ENCODE measurements around the gene ARHGEF16. TPM values are rescaled to one million over a fixed set of nuclear protein-coding genes. Genes with fewer than 3 reads are reported as not detected.

Gene ARHGEF16
- total RNA-seq, 1 donor from 2014 or later, result not detected

GRCh38 chr1:3516911-3517675 is 62.6 kb downstream of the ARHGEF16 start:
- H3K4me1 Mint-ChIP-seq (ENCODE audit: low read depth), result no peaks in the 10 kb centered on the region
- intact Hi-C loops (cut with micrococcal nuclease), result no loop called here

DNA sequence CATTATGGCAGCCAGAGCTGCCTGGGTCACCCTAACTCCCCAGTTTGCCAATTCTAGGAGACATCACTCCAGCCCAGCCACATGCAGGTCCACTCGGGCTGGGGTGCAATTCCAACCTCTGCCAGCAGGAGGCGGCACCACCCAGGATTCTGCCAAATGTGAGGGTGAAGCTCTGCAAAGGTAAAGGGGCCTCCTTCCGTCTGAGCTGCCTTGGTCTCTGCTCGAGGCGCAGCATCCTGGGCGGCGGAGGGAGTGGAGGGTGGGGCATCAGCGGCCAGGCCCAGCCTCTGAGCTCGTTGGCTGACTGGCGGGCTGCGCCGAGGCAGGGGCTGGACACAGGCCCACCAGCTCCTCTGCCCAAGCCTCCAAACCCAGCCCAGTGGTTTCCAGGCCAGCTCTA is 63.8 kb downstream of the ARHGEF16 start:
- no peak overlapping the region for H3K4me3 Mint-ChIP-seq
- intact Hi-C loops (cut with micrococcal nuclease), result no loop called here
- no peaks in the 10 kb centered on the region for H3K27me3 Mint-ChIP-seq (ENCODE audit: insufficient read depth)
- H3K9me3 Mint-ChIP-seq, result no peaks in the 10 kb centered on the region
- no peak for DNase-seq (ENCODE audit: low spot score)
- no peak overlapping the region for H3K27ac Mint-ChIP-seq
- H3K36me3 Mint-ChIP-seq (ENCODE audit: low read depth), result no peaks in the 10 kb centered on the region
- H3K4me1 Mint-ChIP-seq (ENCODE audit: low read depth), result no peaks in the 10 kb centered on the region

More at GRCh38 chr1:3516911-3517675, 62.6 kb downstream of the ARHGEF16 start:
- no peak for DNase-seq (ENCODE audit: low spot score)
- Mint-ChIP-seq H3K27me3 (ENCODE audit: insufficient read depth) (no peaks in the 10 kb centered on the region), H3K4me3 (no peak overlapping the region), H3K36me3 (ENCODE audit: low read depth) (no peaks in the 10 kb centered on the region), H3K9me3 (no peaks in the 10 kb centered on the region), H3K27ac (no peak overlapping the region)

DNA sequence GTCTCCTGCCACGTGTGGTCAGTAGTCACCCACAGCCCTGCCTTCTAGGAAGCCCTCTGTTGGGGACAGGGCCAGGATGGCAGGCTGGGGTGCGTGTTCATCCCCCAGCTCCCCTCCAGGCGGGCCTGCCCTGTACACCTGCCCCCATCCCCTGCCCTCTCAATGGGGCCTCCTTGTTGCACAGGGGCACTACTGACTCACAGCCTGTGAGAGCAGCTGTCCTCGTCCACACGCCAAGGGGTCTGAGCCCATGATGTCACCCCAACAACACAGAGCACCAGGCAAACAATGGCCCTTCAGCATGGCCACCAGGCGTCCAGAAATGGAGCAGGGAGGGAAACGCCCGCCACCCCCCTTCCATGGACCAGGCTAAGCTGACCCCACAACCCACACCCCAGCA is 64.3 kb downstream of the ARHGEF16 start:
- Mint-ChIP-seq H3K36me3 (ENCODE audit: low read depth) (no peaks in the 10 kb centered on the region), H3K9me3 (no peaks in the 10 kb centered on the region), H3K27ac (no peak overlapping the region), H3K4me1 (ENCODE audit: low read depth) (no peaks in the 10 kb centered on the region), H3K4me3 (no peak overlapping the region), H3K27me3 (ENCODE audit: insufficient read depth) (no peaks in the 10 kb centered on the region)
- no peak for DNase-seq (ENCODE audit: low spot score)
- intact Hi-C loops (cut with micrococcal nuclease), result no loop called here

DNA sequence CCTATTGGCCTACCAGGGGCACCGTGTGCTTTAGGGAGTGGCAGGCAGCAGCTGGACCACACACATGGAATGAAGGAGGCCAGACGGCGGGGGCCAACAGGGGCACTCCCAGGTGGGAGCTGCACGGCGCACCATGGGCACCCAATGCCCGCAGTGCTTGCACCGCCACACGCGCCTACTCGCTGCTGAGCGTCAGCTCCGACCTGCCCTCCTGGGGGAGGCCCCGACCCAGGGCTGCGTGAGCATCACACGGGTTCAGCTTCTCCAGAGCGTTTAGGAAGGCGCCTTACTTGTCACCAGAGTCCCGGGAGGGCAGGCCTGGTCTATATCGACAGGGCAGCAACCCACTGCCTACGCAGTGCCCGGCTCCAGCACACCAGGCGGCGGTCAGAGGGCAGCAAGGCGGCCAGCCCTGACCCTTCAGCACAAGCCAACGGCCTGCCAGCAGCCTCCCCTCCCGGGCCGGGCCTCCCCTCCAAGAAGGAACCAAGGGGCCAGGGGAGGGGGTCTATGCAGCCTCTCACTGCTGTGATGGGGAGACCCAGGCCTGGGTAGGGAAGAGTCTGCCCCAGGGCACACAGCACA is 64.9 kb downstream of the ARHGEF16 start:
- DNase-seq (ENCODE audit: low spot score), result no peak
- Mint-ChIP-seq H3K27me3 (ENCODE audit: insufficient read depth) (no peaks in the 10 kb centered on the region), H3K9me3 (no peaks in the 10 kb centered on the region), H3K36me3 (ENCODE audit: low read depth) (no peaks in the 10 kb centered on the region), H3K4me1 (ENCODE audit: low read depth) (no peaks in the 10 kb centered on the region), H3K4me3 (no peak overlapping the region), H3K27ac (no peak overlapping the region)
- intact Hi-C loops (cut with micrococcal nuclease), result no loop called here

DNA sequence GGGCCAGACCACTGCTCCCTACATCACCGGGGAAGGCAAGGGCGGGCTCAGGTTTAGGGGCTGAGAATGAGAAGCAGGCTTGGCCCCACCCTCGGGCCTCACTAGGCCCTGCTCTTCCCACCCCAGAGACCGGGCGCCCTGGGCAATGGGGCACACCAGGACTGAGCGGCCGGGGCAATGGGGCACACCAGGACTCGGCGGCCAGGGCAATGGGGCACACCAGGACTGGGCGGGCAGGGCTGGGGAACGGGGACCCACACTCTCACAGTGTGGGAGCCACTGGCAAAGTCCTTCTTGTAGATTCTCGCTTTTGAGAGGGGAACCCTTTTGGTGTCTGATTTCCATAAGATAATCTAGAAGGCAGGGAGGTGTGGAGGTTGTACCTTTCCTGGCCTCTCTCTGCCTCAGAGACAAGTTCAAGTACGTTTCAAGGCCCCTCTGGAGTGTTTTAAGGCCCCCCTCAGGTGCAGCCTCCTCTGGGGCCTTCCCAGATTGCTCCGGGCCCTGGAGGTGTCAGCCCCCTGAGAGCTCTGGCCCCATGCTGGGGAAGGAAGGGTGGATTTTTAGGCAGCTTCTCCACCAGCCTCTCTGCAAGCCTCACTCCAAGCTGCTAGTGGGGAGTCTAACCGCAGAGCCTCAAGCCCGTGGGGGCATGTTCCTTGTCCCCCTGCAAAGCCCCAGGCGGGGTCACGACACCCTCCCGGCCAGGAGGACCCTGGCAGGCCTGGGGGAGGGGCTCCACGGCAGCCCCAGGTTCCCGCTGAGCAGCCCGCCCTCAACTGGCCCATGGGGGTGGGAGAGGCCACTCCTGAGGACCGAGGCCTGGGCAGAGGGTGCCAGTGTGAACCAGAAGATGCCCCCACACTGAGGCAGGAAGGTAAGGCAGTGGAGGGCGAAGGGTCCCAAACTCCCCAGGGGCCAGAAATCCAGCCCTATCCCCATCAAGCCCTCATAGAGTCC is 66.2 kb downstream of the ARHGEF16 start:
- Mint-ChIP-seq H3K9me3 (no peaks in the 10 kb centered on the region), H3K36me3 (ENCODE audit: low read depth) (no peaks in the 10 kb centered on the region), H3K27me3 (ENCODE audit: insufficient read depth) (no peaks in the 10 kb centered on the region), H3K4me3 (no peak overlapping the region), H3K27ac (no peak overlapping the region), H3K4me1 (ENCODE audit: low read depth) (no peaks in the 10 kb centered on the region)
- no peak for DNase-seq (ENCODE audit: low spot score)
- intact Hi-C loops (cut with micrococcal nuclease), result no loop called here

- no peak for DNase-seq (ENCODE audit: low spot score)
- Mint-ChIP-seq H3K36me3 (ENCODE audit: low read depth) (no peaks in the 10 kb centered on the region), H3K4me3 (no peak overlapping the region), H3K9me3 (no peaks in the 10 kb centered on the region), H3K4me1 (ENCODE audit: low read depth) (no peaks in the 10 kb centered on the region), H3K27me3 (ENCODE audit: insufficient read depth) (no peaks in the 10 kb centered on the region), H3K27ac (no peak overlapping the region)
- intact Hi-C loops (cut with micrococcal nuclease), result no loop called here
These were observed 67.0 kb downstream of the ARHGEF16 start for GRCh38 chr1:3521426-3521825.

DNA sequence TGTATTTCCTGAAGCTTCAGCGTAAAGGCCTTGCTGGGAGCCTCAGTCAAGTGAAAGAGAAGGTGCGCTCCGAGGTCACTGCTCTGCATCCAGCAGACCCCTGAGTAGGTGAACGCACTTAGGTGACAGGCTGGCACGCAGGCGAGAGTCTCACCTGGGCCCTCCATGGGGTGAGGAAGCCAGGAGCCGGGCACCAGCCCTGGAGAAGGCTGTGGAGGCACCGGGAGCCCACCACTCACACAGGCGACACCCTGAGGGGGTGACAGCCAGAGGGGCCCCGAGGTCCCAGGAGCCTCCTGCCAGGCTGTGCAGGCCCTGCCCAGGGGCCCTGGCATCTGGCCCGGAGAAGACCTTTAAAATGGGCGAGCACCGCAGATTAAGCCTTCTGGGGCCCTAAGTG is 67.6 kb downstream of the ARHGEF16 start:
- H3K9me3 Mint-ChIP-seq, result no peaks in the 10 kb centered on the region
- no peak overlapping the region for H3K4me3 Mint-ChIP-seq
- H3K27ac Mint-ChIP-seq, result no peak overlapping the region

GRCh38 chr1:3522564-3523265 is 68.2 kb downstream of the ARHGEF16 start:
- intact Hi-C loops (cut with micrococcal nuclease), result no loop called here
- no peak overlapping the region for H3K27ac Mint-ChIP-seq
- DNase-seq (ENCODE audit: low spot score), result no peak

More for the DNA sequence above, 67.6 kb downstream of the ARHGEF16 start:
- Mint-ChIP-seq H3K4me1 (ENCODE audit: low read depth) (no peaks in the 10 kb centered on the region), H3K27me3 (ENCODE audit: insufficient read depth) (no peaks in the 10 kb centered on the region), H3K36me3 (ENCODE audit: low read depth) (no peaks in the 10 kb centered on the region)
- no peak for DNase-seq (ENCODE audit: low spot score)
- intact Hi-C loops (cut with micrococcal nuclease), result no loop called here

DNA sequence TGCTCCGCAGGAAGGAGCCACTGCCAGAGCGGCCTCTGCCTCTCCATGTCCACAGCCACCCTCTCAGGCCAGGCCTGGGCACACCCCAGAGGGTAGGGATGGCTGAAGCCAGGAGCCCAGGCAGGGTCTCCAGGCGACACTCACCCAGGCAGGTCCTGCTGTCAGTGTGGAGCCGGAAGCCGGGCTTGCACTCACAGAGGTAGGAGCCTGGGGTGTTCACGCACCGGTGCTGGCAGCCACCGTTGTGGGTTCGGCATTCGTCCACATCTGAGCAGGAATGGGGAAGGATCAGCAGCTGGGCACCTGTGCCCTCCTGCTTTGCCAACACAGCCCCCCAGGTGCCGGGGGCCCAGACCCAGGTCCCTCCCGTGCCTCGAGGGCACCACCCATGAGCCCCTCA is 69.5 kb downstream of the ARHGEF16 start:
- no peaks in the 10 kb centered on the region for H3K27me3 Mint-ChIP-seq (ENCODE audit: insufficient read depth)
- no peaks in the 10 kb centered on the region for H3K4me1 Mint-ChIP-seq (ENCODE audit: low read depth)
- no peak for DNase-seq (ENCODE audit: low spot score)
- no peaks in the 10 kb centered on the region for H3K9me3 Mint-ChIP-seq
- intact Hi-C loops (cut with micrococcal nuclease), result no loop called here
- no peak overlapping the region for H3K27ac Mint-ChIP-seq
- no peaks in the 10 kb centered on the region for H3K36me3 Mint-ChIP-seq (ENCODE audit: low read depth)
- H3K4me3 Mint-ChIP-seq, result no peak overlapping the region

More at GRCh38 chr1:3522564-3523265, 68.2 kb downstream of the ARHGEF16 start:
- no peaks in the 10 kb centered on the region for H3K9me3 Mint-ChIP-seq
- H3K4me1 Mint-ChIP-seq (ENCODE audit: low read depth), result no peaks in the 10 kb centered on the region
- no peaks in the 10 kb centered on the region for H3K27me3 Mint-ChIP-seq (ENCODE audit: insufficient read depth)
- no peaks in the 10 kb centered on the region for H3K36me3 Mint-ChIP-seq (ENCODE audit: low read depth)
- H3K4me3 Mint-ChIP-seq, result no peak overlapping the region

GRCh38 chr1:3524556-3525203 is 70.2 kb downstream of the ARHGEF16 start:
- intact Hi-C loops (cut with micrococcal nuclease), result no loop called here
- H3K4me3 Mint-ChIP-seq, result no peak overlapping the region
- no peaks in the 10 kb centered on the region for H3K36me3 Mint-ChIP-seq (ENCODE audit: low read depth)
- H3K27ac Mint-ChIP-seq, result no peak overlapping the region
- no peaks in the 10 kb centered on the region for H3K9me3 Mint-ChIP-seq
- DNase-seq (ENCODE audit: low spot score), result no peak
- no peaks in the 10 kb centered on the region for H3K4me1 Mint-ChIP-seq (ENCODE audit: low read depth)
- H3K27me3 Mint-ChIP-seq (ENCODE audit: insufficient read depth), result no peaks in the 10 kb centered on the region

- DNase-seq (ENCODE audit: low spot score), result no peak
- Mint-ChIP-seq H3K36me3 (ENCODE audit: low read depth) (no peaks in the 10 kb centered on the region), H3K27ac (no peak overlapping the region), H3K4me1 (ENCODE audit: low read depth) (no peaks in the 10 kb centered on the region), H3K9me3 (no peaks in the 10 kb centered on the region), H3K4me3 (no peak overlapping the region), H3K27me3 (ENCODE audit: insufficient read depth) (no peaks in the 10 kb centered on the region)
- intact Hi-C loops (cut with micrococcal nuclease), result no loop called here
These were observed 71.4 kb downstream of the ARHGEF16 start for GRCh38 chr1:3525551-3526482.

All from activated T-helper 1 cell treated with anti-CD3 and anti-CD28 coated beads, Interleukin-12 subunit alpha, Interleukin-12 subunit beta, Interleukin-2, Interleukin-4 antibody, amounts not matched to agents 30 ng/mL and 10 ng/mL and 1 ng/mL, durations not matched to agents 14 hours and 24 hours and 36 hours (primary cell).